ENCODE measurements around the gene LIM2.
"Not testable (repeated sequence)": the region's sequence is repeated elsewhere in the genome, so short reads cannot be mapped to it uniquely, and the experiment has no call there.

The LIM2 gene, protein sequence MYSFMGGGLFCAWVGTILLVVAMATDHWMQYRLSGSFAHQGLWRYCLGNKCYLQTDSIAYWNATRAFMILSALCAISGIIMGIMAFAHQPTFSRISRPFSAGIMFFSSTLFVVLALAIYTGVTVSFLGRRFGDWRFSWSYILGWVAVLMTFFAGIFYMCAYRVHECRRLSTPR

GRCh38 chr19:51387924-51388389, at the start of gene LIM2:
LIM2 (minus strand) TSS chr19:51387974; CDS start chr19:51387443, 531 bp downstream.
- Mint-ChIP-seq H3K4me3 (no peak within 1 kb of the TSS), H3K9me3 (no peaks in the 10 kb centered on the region), H3K27ac (peak within 1 kb of the TSS in 1 of 2 donors; percentile 36), H3K4me1 (peaks cover 45% of the 10 kb centered on the region), H3K27me3 (peaks cover 7% of the 10 kb centered on the region)
- no peak for DNase-seq
- peak; percentile 14 for ATAC-seq

- peaks cover 16% of the 10 kb centered on the region for H3K4me1 Mint-ChIP-seq
- ATAC-seq (no peak), DNase-seq (no peak)
- H3K27me3 Mint-ChIP-seq, result peaks cover 23% of the 10 kb centered on the region
- H3K4me3 Mint-ChIP-seq, result no peak overlapping the region
- H3K27ac Mint-ChIP-seq, result no peak overlapping the region
- no peaks in the 10 kb centered on the region for H3K9me3 Mint-ChIP-seq
These were observed 46.7 kb upstream of the LIM2 start for GRCh38 chr19:51434456-51434855.

- Mint-ChIP-seq H3K27ac (no peak overlapping the region), H3K4me1 (peaks cover 2% of the 10 kb centered on the region), H3K9me3 (no peaks in the 10 kb centered on the region), H3K4me3 (no peak overlapping the region), H3K27me3 (peaks cover 22% of the 10 kb centered on the region)
- no peak for ATAC-seq
- no peak for DNase-seq
These were observed 45.3 kb upstream of the LIM2 start for GRCh38 chr19:51433043-51433442.

GRCh38 chr19:51431124-51431523, 43.4 kb upstream of the LIM2 start:
- ATAC-seq (no peak), DNase-seq (no peak)
- no peak overlapping the region for H3K4me3 Mint-ChIP-seq
- H3K9me3 Mint-ChIP-seq, result no peaks in the 10 kb centered on the region
- no peak overlapping the region for H3K27ac Mint-ChIP-seq
- no peaks in the 10 kb centered on the region for H3K4me1 Mint-ChIP-seq
- peaks cover 13% of the 10 kb centered on the region for H3K27me3 Mint-ChIP-seq

DNA sequence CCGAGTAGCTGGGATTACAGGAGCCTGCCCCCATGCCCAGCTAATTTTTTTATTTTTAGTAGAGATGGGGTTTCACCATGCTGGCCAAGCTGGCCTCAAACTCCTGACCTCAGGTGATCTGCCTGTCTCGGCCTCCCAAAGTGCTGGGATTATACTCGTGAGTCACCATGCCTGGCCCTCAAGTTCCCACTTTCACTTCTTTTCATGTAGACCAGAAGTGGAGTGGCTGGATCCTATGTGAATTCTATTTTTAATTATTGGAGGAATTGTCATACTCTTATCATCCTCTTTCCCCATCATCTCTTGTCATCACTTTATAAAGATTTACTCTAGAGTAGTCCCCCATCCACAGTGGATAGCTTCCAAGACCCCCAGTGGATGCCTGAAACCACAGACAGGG, 42.4 kb upstream of the LIM2 start:
- Mint-ChIP-seq H3K9me3 (no peaks in the 10 kb centered on the region), H3K4me3 (no peak overlapping the region), H3K4me1 (no peaks in the 10 kb centered on the region), H3K27ac (no peak overlapping the region), H3K27me3 (peaks cover 16% of the 10 kb centered on the region)
- no peak for ATAC-seq
- DNase-seq, result no peak

- Mint-ChIP-seq H3K9me3 (no peaks in the 10 kb centered on the region), H3K27ac (no peak overlapping the region), H3K4me1 (peaks cover under 1% of the 10 kb centered on the region), H3K4me3 (no peak overlapping the region), H3K27me3 (peaks cover 36% of the 10 kb centered on the region)
- DNase-seq, result no peak
- ATAC-seq, result no peak
These were observed 39.4 kb upstream of the LIM2 start for GRCh38 chr19:51427201-51427600.

DNA sequence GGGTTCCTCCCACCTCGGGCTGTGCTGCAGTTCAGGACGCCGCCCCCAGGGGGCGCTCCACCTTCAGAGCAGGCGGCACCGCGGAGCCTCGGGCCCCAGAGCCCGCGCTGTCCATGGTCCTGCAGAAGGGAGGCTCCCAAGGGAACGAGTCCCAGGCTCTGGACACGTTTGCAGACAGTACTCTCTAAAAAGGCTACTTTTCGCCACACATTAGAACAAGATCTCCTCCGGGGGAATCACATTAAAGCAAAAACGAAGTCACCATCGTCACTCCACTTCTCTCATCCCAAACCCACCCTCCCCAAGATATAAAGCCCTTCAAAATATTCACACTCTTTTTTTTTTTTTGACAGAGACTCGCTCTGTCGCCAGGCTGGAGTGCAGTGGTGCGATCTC, 34.3 kb upstream of the LIM2 start:
- peak overlapping the region in 1 of 2 donors; percentile 34 for H3K27ac Mint-ChIP-seq
- peak overlapping the region; percentile 22 to 31 for H3K4me3 Mint-ChIP-seq
- no peaks in the 10 kb centered on the region for H3K9me3 Mint-ChIP-seq
- peak; percentile 84 to 86 for DNase-seq
- H3K4me1 Mint-ChIP-seq, result peaks cover 22% of the 10 kb centered on the region
- peak; percentile 79 for ATAC-seq
- peaks cover 77% of the 10 kb centered on the region for H3K27me3 Mint-ChIP-seq

DNA sequence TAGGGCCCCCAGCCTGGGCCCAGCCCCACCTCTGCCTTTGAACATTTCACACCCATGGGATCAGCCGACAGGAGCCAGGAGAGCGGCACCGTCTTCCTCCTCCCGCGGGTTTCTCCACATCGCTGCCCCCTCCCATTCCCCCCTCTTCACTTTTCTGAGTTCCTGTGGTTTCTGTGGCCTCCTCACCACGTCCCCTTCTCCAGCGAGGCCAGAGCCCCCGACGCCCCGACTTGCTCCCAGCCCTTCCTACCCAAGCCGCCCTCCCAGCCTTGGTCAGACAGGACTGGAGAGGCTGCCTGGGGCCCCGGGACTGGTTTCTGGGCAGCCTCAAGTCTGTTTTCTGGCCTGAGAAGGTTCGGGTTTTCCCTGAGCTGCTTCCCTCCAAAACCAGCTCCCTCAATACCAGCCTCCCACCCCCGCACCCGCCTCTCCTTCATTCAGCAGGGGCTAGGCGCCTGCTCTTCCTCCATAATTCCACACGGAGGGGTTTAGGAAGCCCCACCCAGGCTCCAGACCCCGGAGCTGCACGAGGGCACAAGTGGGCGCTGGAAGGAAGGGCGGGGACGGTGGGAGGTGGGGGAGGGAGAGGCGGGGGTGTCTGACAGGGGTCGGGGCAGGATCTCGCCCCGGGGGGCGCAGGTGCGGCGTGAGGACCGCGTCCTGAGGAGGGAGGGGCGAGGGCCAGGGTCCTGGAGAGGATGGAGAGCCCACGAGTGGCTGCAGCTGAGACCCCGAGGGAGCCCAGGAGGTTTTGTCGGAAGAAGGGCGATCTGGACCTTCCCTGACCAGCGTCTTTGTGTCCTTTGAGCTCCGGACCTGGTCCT, 33.7 kb upstream of the LIM2 start:
- Mint-ChIP-seq H3K27ac (peak overlapping the region in 1 of 2 donors; percentile 34), H3K9me3 (no peaks in the 10 kb centered on the region), H3K4me3 (peak overlapping the region; percentile 22 to 31), H3K27me3 (peaks cover 77% of the 10 kb centered on the region), H3K4me1 (peaks cover 26% of the 10 kb centered on the region)
- no peak for DNase-seq
- peak; percentile 33 for ATAC-seq

DNA sequence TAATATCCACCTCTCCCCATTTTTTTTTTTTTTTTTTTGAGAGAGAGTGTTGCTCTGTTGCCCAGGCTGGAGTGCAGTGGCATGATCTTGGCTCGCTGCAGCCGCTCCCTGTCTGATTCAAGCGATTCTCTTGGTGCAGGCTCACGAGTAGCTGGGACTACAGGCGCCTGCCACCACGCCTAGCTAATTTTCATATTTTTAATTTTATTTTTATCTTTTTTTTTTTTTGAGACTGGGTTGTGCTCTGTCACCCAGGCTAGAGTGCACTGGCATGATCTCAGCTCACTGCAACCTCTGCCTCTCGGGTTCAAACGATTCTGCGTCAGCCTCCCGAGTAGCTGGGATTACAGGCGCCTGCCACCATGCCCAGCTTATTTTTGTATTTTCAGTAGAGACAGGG, 32.7 kb upstream of the LIM2 start:
- H3K4me3 Mint-ChIP-seq, H3K9me3 Mint-ChIP-seq, ATAC-seq, DNase-seq, H3K27ac Mint-ChIP-seq: not testable (repeated sequence)
- H3K4me1 Mint-ChIP-seq, result peaks cover 26% of the 10 kb centered on the region
- H3K27me3 Mint-ChIP-seq, result peaks cover 68% of the 10 kb centered on the region

GRCh38 chr19:51418707-51419106, 30.9 kb upstream of the LIM2 start:
- Mint-ChIP-seq H3K9me3 (no peaks in the 10 kb centered on the region), H3K4me1 (peaks cover 26% of the 10 kb centered on the region), H3K4me3 (no peak overlapping the region), H3K27me3 (peaks cover 63% of the 10 kb centered on the region), H3K27ac (peak overlapping the region in 1 of 2 donors; percentile 56)
- no peak for ATAC-seq
- DNase-seq, result no peak

DNA sequence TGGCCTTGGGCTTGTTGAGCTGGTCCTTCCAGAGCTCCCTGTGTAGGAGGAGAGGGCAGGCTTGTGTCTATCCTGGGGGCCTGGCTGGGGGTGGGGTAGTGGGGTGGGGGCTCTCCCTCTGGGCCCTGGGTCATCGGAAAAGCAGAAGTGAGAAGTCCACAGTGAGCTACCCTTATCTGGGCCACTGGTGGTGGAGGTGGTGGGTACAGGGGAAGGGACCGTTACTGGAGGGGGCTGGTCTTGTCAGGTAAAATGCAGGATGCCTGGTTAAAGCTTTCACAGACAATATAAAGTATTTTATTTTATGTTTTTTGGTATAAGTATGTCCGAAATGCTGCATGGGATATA, 30.0 kb upstream of the LIM2 start:
- Mint-ChIP-seq H3K9me3 (no peaks in the 10 kb centered on the region), H3K27ac (peak overlapping the region in 1 of 2 donors; percentile 54), H3K4me1 (peaks cover 26% of the 10 kb centered on the region), H3K27me3 (peaks cover 54% of the 10 kb centered on the region), H3K4me3 (no peak overlapping the region)
- DNase-seq (no peak), ATAC-seq (no peak)

- Mint-ChIP-seq H3K27ac (peak within 1 kb of the TSS in 1 of 2 donors; percentile 80), H3K4me1 (peaks cover 26% of the 10 kb centered on the region), H3K4me3 (no peak within 1 kb of the TSS), H3K9me3 (no peaks in the 10 kb centered on the region), H3K27me3 (peaks cover 48% of the 10 kb centered on the region)
- DNase-seq, result peak in 1 of 2 donors; percentile 33
- peak; percentile 69 for ATAC-seq
These were observed 29.5 kb upstream of the LIM2 start, which contains the start of gene SIGLEC10 for GRCh38 chr19:51417107-51417809. SIGLEC10 (minus strand) TSS chr19:51417642; CDS start chr19:51417581, 61 bp downstream.

- H3K4me1 Mint-ChIP-seq, result peaks cover 20% of the 10 kb centered on the region
- not testable (repeated sequence) for ATAC-seq, H3K4me3 Mint-ChIP-seq, H3K27ac Mint-ChIP-seq, DNase-seq, H3K9me3 Mint-ChIP-seq
- H3K27me3 Mint-ChIP-seq, result peaks cover 40% of the 10 kb centered on the region
These were observed 28.6 kb upstream of the LIM2 start for GRCh38 chr19:51416422-51416821.

DNA sequence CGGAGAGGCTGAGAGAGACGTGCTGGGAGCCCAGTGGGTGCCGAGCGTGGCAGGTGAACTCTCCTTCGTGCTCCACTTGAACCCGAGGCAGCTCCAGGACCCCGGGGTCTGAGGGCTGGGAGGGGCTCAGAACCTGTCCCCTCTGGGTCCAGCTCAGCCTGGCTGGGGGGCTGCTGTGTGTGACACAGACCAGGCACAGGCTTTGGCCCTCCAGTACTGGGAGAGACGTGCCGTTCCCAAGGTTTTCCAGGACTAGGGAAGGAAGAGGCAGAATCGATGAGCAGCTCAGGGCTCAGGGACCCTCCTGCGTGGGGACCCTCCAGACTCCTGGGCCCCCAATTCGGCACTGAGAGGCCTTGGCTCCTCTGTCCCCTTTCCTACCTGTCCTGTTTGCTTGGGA, 27.4 kb upstream of the LIM2 start:
- Mint-ChIP-seq H3K27ac (no peak overlapping the region), H3K4me1 (peaks cover 16% of the 10 kb centered on the region), H3K9me3 (no peaks in the 10 kb centered on the region), H3K27me3 (peaks cover 30% of the 10 kb centered on the region), H3K4me3 (no peak overlapping the region)
- ATAC-seq (no peak), DNase-seq (no peak)

GRCh38 chr19:51410950-51411748, 23.4 kb upstream of the LIM2 start:
- H3K4me3 Mint-ChIP-seq, result no peak overlapping the region
- ATAC-seq, result no peak
- H3K27me3 Mint-ChIP-seq, result peaks cover 14% of the 10 kb centered on the region
- no peak overlapping the region for H3K27ac Mint-ChIP-seq
- no peak for DNase-seq
- no peaks in the 10 kb centered on the region for H3K9me3 Mint-ChIP-seq
- peaks cover 6% of the 10 kb centered on the region for H3K4me1 Mint-ChIP-seq

Data from stimulated activated naive CD8-positive, alpha-beta T cell treated with anti-CD3 and anti-CD28 coated beads, Interleukin-15, amount 100 ng/mL, for 72 hours (primary cell).